Stimulated activated CD8-positive, alpha-beta memory T cell treated with anti-CD3 and anti-CD28 coated beads, Interleukin-4, amount 100 ng/mL, for 4 hours (primary cell): Measurements from ENCODE around the gene NLGN1.

Experiments used
- DNase-seq, 2 donors: peaks; one replicate each; pipeline ENCODE4 v3.0.0-alpha.2; 2020; ENCODE audit warnings: low read depth in 2 of 2, low spot score in 1 of 2

The NLGN1 gene

DNA sequence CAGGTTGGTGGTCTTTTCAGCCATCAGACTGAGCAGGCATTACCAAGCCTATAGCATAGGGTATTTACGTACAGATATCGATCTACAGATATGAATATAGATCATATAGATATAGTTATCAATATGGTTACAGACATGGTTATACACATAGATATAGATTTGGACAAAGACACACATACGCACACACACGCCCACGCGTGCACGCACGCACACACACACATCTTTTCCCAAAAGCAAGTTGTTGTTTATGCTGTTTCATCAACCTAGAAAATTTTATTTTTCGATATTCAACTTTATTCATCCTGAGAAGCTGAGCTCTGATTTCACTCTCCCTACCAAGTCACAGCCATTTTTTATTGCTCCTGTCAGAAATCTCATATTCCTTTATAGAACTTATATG is 309.1 kb downstream of the NLGN1 start:
- DNase-seq = no peak

DNA sequence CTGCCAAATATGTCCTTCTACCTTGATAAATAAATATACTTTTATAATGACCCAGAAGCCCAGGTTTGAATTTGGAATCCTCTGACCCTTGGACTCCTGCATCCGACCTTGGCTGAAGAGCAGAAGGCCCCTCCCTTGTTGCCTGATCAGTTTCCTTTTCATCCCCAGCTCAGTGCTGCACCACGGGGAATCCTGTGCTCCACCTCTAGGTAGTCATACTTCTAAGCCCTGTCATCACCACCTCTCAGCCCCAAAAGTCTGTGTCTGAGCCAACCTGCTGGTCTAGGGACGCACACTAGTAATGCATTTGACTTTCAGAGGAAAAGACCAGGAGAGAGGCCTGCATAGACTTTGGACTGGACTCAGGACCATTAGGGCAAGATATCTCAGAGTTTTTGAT is 310.6 kb downstream of the NLGN1 start:
- DNase-seq = no peak

GRCh38 chr3:173709026-173709425 is 311.5 kb downstream of the NLGN1 start:
- DNase-seq = no peak

GRCh38 chr3:173711619-173712018 is 314.1 kb downstream of the NLGN1 start:
- no peak for DNase-seq

DNA sequence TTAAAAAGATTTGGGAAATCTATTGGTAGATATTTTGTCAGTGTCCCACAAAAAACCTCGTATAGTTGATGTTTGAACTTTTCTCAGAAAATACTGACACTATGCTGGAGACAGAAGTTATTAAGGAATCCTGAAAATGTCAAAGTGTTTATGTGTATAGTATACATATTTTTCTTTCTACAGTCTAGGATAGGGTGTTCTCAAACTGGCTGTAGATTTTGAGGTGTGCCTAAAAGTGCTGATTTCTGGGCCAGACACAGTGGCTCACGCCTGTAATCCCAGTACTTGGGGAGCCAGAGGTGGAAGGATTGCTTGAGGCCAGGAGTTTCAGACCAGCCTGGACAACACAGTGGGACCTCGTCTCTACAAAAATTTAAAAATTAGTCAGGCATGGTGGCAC is 322.0 kb downstream of the NLGN1 start:
- no peak for DNase-seq

GRCh38 chr3:173725507-173725906 is 328.0 kb downstream of the NLGN1 start:
- no peak for DNase-seq

DNA sequence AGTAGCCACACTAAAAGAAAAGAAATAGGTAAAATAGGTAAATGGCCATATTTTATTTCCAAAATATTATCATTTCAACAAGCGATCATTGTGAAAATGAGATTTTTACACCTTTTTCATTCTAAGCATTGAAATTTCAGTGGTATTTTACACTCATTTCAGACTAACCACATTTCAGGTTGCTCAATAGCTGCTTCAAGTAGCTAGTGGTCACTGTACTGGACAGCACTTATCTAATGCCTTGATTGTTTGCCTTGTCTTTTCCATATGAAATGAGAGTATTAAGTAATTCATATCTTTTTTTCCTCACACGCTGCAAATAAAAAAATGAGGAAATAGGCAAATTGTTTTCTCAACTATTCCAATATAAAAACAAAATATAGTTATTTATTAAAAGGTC is 332.8 kb downstream of the NLGN1 start:
- no peak for DNase-seq

GRCh38 chr3:173732237-173732636 is 334.7 kb downstream of the NLGN1 start:
- DNase-seq = no peak

DNA sequence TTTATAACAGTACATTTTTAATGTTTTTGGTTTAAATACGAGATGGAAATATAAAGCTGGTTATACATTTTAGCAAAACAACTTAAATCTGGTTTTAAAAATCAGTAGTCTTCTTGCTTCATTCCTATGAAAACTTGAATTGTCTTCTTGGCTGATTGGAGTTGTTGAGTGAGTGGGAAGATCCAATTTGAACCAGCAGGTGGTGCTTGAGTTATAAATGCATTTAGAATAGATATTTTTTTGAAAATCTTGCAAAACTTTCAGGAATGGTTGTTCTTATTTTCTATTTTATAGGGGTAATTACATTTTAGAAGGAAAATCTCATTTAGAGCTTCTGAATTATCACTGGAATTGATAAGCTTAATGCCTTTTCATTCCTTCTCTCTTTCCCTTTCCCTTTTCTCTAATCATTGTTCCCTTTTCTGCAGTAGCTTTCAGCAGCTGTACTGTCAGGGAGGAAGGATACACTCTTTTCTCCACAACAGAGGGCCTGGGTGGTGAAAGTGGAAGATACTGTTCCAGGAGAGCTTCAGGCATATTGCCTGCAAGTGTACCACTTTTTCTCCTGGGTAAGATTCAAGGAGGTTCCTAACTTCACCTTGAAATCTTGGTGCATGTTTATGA is 335.6 kb downstream of the NLGN1 start:
- no peak for DNase-seq

DNA sequence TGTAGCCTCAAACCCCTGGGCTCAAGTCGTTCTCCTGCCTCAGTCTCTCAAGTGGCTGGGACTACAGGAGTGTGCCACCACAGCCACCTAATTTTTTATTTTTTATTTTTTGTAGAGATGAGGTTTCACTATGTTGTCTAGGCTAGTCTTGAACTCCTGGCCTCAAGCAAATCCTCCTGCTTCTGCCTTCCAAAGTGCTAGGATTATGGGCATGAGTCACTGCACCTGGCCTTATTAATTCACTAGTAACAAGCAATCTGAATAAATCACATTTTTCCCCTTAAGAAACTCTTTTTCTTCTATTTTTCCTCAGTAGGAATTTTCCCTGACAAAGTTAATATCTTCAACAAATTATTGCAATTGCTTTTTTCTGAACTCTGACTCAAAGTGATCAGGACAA is 336.9 kb downstream of the NLGN1 start:
- DNase-seq = no peak

GRCh38 chr3:173734895-173735294 is 337.4 kb downstream of the NLGN1 start:
- DNase-seq = no peak

DNA sequence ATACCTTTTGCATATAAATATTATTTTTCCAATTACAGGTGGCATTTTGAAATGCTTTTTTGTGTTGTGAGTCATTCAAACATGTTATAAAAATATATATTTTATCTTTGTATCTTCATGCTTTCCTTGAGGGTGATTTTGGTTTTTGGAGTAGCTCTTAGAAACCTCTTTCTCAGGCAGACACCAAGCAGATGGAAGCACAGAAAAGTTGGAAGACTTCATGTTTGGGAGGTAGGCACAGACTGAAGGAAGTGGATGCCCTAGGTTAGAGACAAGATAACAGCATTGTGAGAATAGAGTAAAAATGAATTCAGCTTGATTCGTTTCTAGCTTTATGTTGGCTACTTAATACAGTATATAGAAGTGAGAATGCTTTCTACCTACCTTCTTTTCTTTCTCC is 338.3 kb downstream of the NLGN1 start:
- DNase-seq = no peak

DNA sequence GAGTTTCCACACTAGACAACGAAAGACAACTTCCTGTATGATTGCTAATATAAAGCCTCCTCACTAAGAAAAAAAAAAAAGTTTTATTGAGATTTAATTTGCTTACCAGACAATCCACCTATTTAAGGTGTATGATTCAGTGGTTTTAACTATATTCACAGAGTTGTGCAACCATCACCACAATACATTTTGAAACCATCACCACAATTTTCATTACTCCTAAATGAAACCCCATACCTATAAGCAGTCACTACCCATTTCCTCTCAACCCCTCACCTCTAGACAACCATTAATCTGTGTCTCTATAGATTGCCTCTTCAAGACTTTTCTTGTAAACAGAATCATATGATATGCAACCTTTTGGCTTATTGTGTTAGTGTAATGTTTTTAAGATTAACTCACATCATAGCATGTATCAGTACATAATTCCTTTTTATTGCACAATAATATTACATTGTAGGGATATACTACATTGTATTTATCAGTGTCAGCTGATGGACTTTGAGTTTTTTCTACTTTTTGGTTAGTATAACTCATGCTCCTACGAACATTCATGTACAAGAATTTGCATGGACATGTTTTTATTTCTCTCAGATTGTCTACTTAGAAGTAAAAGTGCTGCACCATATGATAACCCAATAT is 339.7 kb downstream of the NLGN1 start:
- no peak for DNase-seq

DNA sequence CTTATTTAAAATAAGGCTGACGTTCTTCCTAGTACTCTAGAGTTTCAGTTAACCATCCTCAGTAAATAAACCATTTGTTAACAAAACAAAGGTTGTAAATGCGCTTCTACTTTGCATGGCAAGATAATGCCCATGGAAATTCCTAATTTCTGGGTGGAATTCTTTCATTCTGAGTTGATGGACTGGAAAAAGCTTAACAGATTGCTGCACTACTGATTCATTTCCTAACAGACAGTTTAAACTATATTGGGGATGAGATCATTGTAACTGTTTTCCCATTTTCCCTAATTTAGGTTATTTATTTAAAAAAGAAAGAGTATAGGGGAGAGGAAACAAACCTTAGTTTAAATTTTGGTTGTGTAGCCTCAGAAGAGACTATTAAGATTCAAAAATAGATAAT is 342.2 kb downstream of the NLGN1 start:
- no peak for DNase-seq

- no peak for DNase-seq
Measured at GRCh38 chr3:173742491-173742890, 344.9 kb downstream of the NLGN1 start.

DNA sequence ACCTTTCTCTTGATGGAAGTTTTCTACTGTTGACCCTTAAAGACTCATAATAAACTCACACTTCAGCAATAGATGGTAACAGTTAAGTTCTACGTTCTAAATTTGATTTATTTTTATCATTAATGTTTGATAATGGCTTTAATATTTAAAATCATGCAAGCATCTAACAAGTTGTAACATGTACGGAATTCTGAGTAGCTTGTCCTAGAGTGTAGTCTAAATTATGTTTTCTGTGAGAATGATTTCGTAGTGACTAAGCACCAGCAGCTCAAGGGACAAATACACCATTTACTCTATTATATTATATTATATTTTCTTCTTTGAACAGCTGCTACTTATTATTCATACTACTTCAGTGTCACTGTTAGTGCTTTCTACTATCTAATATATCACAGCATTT is 345.6 kb downstream of the NLGN1 start:
- DNase-seq = no peak

- no peak for DNase-seq
Measured at GRCh38 chr3:173743516-173743915, 346.0 kb downstream of the NLGN1 start.

GRCh38 chr3:173744479-173744878 is 346.9 kb downstream of the NLGN1 start:
- DNase-seq = no peak

- no peak for DNase-seq
Measured at GRCh38 chr3:173744895-173745294, 347.4 kb downstream of the NLGN1 start.

DNA sequence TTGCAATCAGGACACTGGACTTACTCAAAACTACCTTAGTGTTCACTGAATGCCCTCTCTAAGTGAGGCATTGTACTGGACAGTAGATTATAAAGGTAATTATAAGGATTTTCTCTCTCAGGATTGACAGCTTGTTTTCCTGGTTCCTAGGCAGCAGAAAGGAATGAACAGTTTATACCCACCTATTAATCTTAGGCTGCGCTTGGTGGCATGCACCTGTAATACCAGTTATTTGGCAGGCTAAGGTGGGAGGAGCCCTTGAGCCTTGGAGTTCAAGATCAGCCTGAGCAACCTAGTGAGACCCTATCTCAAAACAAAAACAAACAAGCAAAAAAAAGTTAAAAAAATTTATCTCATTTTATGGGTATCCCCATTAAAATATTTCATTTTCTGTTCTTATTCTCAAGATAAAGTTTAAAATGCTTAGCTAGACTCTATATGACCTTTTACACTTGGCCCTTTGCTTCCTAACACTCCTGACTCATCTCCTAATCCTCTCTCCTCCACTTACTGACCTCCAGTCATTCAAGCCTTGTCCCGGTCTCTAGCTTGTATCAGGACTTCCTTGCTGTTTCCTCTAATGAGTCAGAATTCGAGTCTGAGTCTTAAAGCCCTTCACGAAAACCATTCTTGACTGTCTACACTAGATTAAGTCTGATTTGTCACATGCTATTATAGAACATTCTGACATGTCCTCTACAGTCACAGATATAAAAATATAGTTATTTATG is 348.6 kb downstream of the NLGN1 start:
- no peak for DNase-seq

- no peak for DNase-seq
Measured at GRCh38 chr3:173747427-173747826, 349.9 kb downstream of the NLGN1 start.

- no peak for DNase-seq
Measured at GRCh38 chr3:173748105-173748504, 350.6 kb downstream of the NLGN1 start.

DNA sequence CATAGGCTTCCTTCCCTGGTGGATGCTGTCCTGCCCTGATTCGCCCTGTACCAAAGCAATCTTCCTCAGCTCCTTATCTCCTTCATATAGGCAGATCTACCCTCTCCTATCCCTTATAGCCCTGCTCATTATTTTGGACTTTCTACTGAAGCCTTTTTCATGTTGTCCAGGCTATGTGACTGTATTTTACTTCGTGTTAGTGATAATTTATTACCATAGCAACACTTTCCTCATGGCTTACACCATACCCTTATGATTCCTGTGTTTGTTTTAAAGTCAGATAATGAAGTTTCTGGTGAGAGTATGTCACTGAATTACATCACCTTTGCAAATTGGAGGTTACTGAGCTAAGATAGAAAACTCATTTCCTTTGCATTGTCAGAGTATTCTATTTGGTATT is 352.6 kb downstream of the NLGN1 start:
- DNase-seq = no peak
